OCI-LY1 (cell line): ENCODE data around the gene SUPT5H.

Experiments
- EZH2 ChIP-seq: fragments of 200-600 bp; sonication (generic), shearing (Covaris generic); IDR thresholded peaks from 2 replicates; pipeline ENCODE4 v1.8.0; 2017; ENCODE audit warnings: borderline replicate concordance, mixed run types, mild to moderate bottlenecking, antibody characterized with exemption, low read length, moderate library complexity, mixed read lengths
- TF ChIP-seq, protein P1 (sequence below): fragments of 200-600 bp; sonication (generic), shearing (Covaris generic); IDR thresholded peaks from 2 replicates; pipeline ENCODE4 v1.5.1; 2017; ENCODE audit warnings: mild to moderate bottlenecking, antibody characterized with exemption, low read length, moderate library complexity, mixed read lengths

DNA sequence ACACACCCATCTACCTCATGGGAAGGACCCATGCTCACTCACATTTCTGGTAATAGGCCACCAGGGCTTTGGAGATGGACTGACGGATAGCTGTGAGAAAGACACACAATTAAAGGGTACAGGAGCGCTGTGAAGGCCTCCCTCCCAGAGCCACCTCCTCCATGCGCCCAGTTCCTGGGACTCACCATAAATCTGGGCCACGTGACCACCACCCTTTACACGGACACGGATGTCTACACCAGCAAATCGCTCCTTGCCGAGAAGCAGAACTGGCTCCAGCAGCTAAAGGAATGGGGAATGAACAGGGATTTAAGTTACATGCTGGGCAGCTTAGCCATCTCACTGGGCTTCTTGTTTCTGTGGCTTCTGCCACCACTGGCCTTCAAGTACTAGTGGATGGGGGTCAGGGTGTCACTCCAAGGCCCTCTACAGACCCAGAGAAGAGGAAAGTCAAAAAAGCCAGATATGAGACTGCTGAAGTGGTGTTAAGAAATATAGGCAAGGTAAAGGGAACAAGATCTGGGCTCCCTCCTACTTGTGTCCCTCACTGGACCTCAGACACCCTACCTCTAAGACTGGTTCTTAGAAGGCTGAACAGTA is 11.8 kb upstream of the SUPT5H start:
- no peak for TF ChIP-seq EZH2
- TF ChIP-seq, protein P1, sequence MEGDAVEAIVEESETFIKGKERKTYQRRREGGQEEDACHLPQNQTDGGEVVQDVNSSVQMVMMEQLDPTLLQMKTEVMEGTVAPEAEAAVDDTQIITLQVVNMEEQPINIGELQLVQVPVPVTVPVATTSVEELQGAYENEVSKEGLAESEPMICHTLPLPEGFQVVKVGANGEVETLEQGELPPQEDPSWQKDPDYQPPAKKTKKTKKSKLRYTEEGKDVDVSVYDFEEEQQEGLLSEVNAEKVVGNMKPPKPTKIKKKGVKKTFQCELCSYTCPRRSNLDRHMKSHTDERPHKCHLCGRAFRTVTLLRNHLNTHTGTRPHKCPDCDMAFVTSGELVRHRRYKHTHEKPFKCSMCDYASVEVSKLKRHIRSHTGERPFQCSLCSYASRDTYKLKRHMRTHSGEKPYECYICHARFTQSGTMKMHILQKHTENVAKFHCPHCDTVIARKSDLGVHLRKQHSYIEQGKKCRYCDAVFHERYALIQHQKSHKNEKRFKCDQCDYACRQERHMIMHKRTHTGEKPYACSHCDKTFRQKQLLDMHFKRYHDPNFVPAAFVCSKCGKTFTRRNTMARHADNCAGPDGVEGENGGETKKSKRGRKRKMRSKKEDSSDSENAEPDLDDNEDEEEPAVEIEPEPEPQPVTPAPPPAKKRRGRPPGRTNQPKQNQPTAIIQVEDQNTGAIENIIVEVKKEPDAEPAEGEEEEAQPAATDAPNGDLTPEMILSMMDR: no peak
